Fibroblast of lung (primary cell): ENCODE measurements around the gene ACTG1.

Experiments
- CTCF ChIP-seq, 2 donors: IDR thresholded peaks in 1 of 2; conservative IDR thresholded peaks in 1 of 2; 1 replicate in 1 of 2; 2 replicates in 1 of 2; pipeline ENCODE4 v1.5.1; 2011 to 2012; ENCODE audit warnings: low read length in 2 of 2, control low read depth in 1 of 2, inconsistent platforms in 1 of 2, low read depth in 1 of 2, mild to moderate bottlenecking in 1 of 2
- EZH2 ChIP-seq: IDR thresholded peaks from 2 replicates; pipeline ENCODE4 v1.5.1; 2012; ENCODE audit warnings: low read length, control low read depth, mild to moderate bottlenecking; ENCODE audit errors: missing control alignments

- TF ChIP-seq CTCF (conservative IDR thresholded peaks at IDR 0.05 in 1 of 2, IDR thresholded peaks at IDR 0.05 in 1 of 2; ENCODE audit: low read depth in 1 of 2, low read length in 2 of 2) (no peak), EZH2 (no peak)
Measured at GRCh38 chr17:81535007-81535328, 22.4 kb upstream of the ACTG1 start.
